ENCODE data around the gene EVL. TPM values are rescaled to one million over a fixed set of nuclear protein-coding genes. Genes with fewer than 3 reads are reported as not detected.

Gene EVL
- total RNA-seq, 1 donor from 2014 or later = 69.2 TPM

DNA sequence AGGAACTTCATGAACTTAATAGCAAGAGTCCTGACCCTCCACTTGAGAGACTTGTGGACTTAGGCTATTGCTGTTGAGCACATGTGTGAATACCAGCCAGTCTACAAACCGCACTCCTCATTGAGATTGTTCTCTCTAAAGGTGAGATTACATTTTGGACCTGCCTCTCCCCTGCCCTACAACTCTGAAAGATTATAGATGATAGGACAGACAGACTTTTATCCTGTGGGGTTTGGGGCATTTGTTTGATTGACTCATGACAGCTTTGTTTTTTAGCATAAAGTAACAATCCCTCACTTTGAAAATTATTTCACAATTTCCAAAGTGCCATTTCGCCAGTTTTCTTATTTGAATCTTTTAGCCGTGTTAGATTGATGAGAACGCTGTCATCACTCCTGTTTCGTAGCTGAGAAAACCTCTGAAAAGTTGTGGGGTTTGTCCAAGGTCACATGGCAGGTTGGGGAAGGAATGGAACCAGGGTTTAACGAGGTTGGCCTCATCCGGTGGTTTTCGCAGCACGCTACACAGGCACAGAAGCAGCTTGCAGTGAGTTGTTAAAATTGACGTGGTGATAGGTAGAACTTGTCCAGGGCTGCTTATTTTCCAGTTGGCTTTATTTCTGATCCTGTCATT lies 836 bp downstream of the EVL start:
- H3K4me3 ChIP-seq (ENCODE audit: low read depth, low read length) = no peak overlapping the region
- no peak for TF ChIP-seq CTCF (conservative IDR thresholded peaks at IDR 0.05; ENCODE audit: low read depth, low read length)
- no peak for DNase-seq (ENCODE audit: low read depth)

- no peak overlapping the region for H3K4me3 ChIP-seq (ENCODE audit: low read depth, low read length)
- no peak for DNase-seq (ENCODE audit: low read depth)
- TF ChIP-seq CTCF (conservative IDR thresholded peaks at IDR 0.05; ENCODE audit: low read depth, low read length) = no peak
Measured at GRCh38 chr14:100066962-100067361, 1.7 kb downstream of the EVL start.

- no peak overlapping the region for H3K4me3 ChIP-seq (ENCODE audit: low read depth, low read length)
- no peak for TF ChIP-seq CTCF (conservative IDR thresholded peaks at IDR 0.05; ENCODE audit: low read depth, low read length)
- DNase-seq (ENCODE audit: low read depth) = no peak
Measured at GRCh38 chr14:100067481-100067880, 2.3 kb downstream of the EVL start.

GRCh38 chr14:100067971-100068959 lies 3.0 kb downstream of the EVL start:
- no peak overlapping the region for H3K4me3 ChIP-seq (ENCODE audit: low read depth, low read length)
- no peak for TF ChIP-seq CTCF (conservative IDR thresholded peaks at IDR 0.05; ENCODE audit: low read depth, low read length)
- DNase-seq (ENCODE audit: low read depth) = no peak

DNA sequence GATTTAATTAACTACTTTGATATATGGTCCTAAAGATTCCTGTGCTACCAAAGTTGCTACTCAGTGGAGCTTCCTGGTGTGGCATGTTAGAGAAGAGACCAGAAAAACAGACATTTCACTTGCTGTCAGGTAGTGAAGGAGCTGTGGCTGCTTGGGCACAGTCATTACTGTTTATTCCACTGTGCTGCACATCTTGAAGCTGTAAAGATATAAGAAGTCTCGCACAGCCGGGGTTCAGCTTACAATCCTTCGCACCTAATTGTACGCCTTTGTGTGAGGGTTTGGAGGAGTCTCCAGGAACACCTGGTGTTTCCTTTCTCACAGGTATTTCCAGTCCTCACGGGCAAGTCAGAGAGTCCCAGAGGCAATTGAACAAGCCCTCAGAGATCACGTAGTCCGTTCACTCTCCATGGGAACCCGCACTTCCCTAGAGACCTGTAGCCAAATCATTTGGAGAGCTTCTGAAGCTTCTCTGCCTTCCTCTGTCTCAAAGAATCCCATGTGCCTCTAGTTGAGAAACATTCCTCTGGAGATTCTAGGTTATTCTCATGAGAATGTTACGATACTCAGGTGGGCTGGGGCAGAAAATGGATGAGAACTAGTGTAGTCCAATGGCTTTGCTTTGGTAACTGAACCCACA lies 4.1 kb downstream of the EVL start:
- no peak for TF ChIP-seq CTCF (conservative IDR thresholded peaks at IDR 0.05; ENCODE audit: low read depth, low read length)
- H3K4me3 ChIP-seq (ENCODE audit: low read depth, low read length) = no peak overlapping the region
- DNase-seq (ENCODE audit: low read depth) = no peak

DNA sequence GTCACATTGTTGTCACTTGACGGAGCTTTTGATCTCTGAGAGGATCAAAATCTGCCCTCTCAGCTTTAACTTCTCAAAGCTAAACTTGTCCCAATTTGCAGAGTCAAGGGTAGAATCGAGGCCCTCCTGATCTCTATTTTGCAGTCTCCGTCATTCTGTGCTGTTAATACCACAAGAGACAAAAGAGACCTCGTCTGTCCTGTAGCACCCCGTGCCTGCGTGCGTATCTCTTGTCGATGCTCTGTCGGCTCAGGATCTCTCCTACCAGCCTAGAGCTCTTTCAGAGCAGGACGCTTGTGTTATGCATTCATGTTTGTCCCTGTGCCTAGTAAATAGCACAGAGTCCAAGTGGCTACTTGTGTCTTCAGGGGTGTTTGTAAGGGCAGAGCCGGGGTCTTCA lies 5.1 kb downstream of the EVL start:
- no peak overlapping the region for H3K4me3 ChIP-seq (ENCODE audit: low read depth, low read length)
- no peak for TF ChIP-seq CTCF (conservative IDR thresholded peaks at IDR 0.05; ENCODE audit: low read depth, low read length)
- DNase-seq (ENCODE audit: low read depth) = no peak
